HCT116 (cell line): ENCODE measurements around the gene HCN2. TPM values are rescaled to one million over a fixed set of nuclear protein-coding genes. Genes with fewer than 3 reads are reported as not detected.

Source experiments
- ATAC-seq: fragments of 200-7000 bp; cut with Tn5 transposase; 2 replicates; pipeline ENCODE4 v1.9.1; 2020; ENCODE audit warnings: mild to moderate bottlenecking, moderate library complexity
- BruUV-seq: library from RNA; stranded (reverse); fragments of 400-500 nt; replicated peaks from 2 replicates; lab custom pipeline; 2021; lab: Mats Ljungman, UMichigan
- CTCF ChIA-PET: fragments of 300-600 bp; sonication (Branson Sonifier 250); formaldehyde crosslinking; loops from one replicate; lab custom pipeline; 2021; ENCODE audit warnings: antibody characterized with exemption; lab: Charles Lee
- POLR2A ChIA-PET: fragments of 300-600, 350-600 bp; sonication (Branson Sonifier 250); formaldehyde crosslinking; loops from one replicate; lab custom pipeline; 2021; ENCODE audit warnings: antibody characterized with exemption; lab: Charles Lee
- RAD21 ChIA-PET, 2 experiments: fragments of 300-600 bp; sonication (Branson Sonifier 250); formaldehyde crosslinking; loops; one replicate each; lab custom pipeline; 2023; ENCODE audit warnings: low total read pairs in 2 of 2; ENCODE audit not compliant: uncharacterized antibody in 2 of 2, unreplicated experiment in 2 of 2, low non-redundant PET in 1 of 2; lab: Charles Lee
- DNase-seq: peaks from one replicate; pipeline ENCODE4 v3.0.0-alpha.2; 2010; ENCODE audit warnings: low read depth, low spot score
- H2AFZ ChIP-seq: fragments of 200-600 bp; shearing (Covaris generic), sonication (generic); 2 replicates; pipeline ENCODE4 v1.6.1; 2017; ENCODE audit warnings: low read depth, mixed run types, mixed read lengths, antibody characterized with exemption, low read length; ENCODE audit not compliant: poor library complexity, severe bottlenecking
- H3K27ac ChIP-seq: 2 replicates; pipeline ENCODE4 v1.5.1; 2012; ENCODE audit warnings: low read depth, low read length
- H3K27me3 ChIP-seq: fragments of 200-600 bp; sonication (generic); 2 replicates; pipeline ENCODE4 v1.6.1; 2016; ENCODE audit warnings: mixed run types, low read length, mixed read lengths; ENCODE audit not compliant: insufficient read depth
- H3K36me3 ChIP-seq, 2 experiments: fragments of 200-500 bp in 1 of 2; fragments of 200-600 bp in 1 of 2; sonication (Bioruptor generic) in 1 of 2; sonication (generic) in 1 of 2; 2 replicates each; pipeline versions ENCODE4 v1.5.1 to v1.6.1; 2014 to 2016; ENCODE audit warnings: low read length in 2 of 2, inconsistent platforms in 1 of 2, mixed read lengths in 1 of 2, mixed run types in 1 of 2; ENCODE audit not compliant: insufficient read depth in 2 of 2, control insufficient read depth in 1 of 2
- H3K4me1 ChIP-seq, 2 experiments: fragments of 200-600 bp in 1 of 2; sonication (generic) in 1 of 2; 2 replicates each; pipeline versions ENCODE4 v1.5.1 to v1.6.1; 2012 to 2017; ENCODE audit warnings: low read length in 2 of 2, inconsistent platforms in 1 of 2, mild to moderate bottlenecking in 1 of 2, mixed read lengths in 1 of 2, mixed run types in 1 of 2, moderate library complexity in 1 of 2; ENCODE audit not compliant: insufficient read depth in 2 of 2, control insufficient read depth in 1 of 2
- H3K4me2 ChIP-seq: fragments of 200-600 bp; sonication (generic); 2 replicates; pipeline ENCODE4 v1.6.1; 2017; ENCODE audit warnings: mixed run types, low read length, mixed read lengths
- H3K4me3 ChIP-seq, 2 experiments: fragments of 200-600 bp in 1 of 2; sonication (generic) in 1 of 2; replicated peaks in 1 of 2; 2 replicates each; pipeline ENCODE4 v1.5.1; 2011 to 2016; ENCODE audit warnings: low read length in 2 of 2, control low read depth in 1 of 2, low read depth in 1 of 2, mild to moderate bottlenecking in 1 of 2, mixed read lengths in 1 of 2, mixed run types in 1 of 2
- H3K79me2 ChIP-seq: fragments of 200-600 bp; sonication (generic); 2 replicates; pipeline ENCODE4 v1.6.1; 2017; ENCODE audit warnings: mild to moderate bottlenecking, mixed run types, low read length, moderate library complexity, mixed read lengths; ENCODE audit not compliant: insufficient read depth
- H3K9ac ChIP-seq: fragments of 200-600 bp; sonication (generic); 2 replicates; pipeline ENCODE4 v1.6.1; 2016; ENCODE audit warnings: low read length, mixed read lengths
- H3K9me2 ChIP-seq: fragments of 200-600 bp; sonication (generic), shearing (Covaris generic); 2 replicates; pipeline ENCODE4 v1.6.1; 2017; ENCODE audit warnings: mixed run types, mild to moderate bottlenecking, moderate library complexity; ENCODE audit not compliant: insufficient read depth
- H3K9me3 ChIP-seq, 2 experiments: fragments of 200-500 bp in 1 of 2; fragments of 200-600 bp in 1 of 2; sonication (Bioruptor generic) in 1 of 2; sonication (generic) in 1 of 2; 2 replicates each; pipeline ENCODE4 v1.6.1; 2014 to 2017; ENCODE audit warnings: low read length in 2 of 2, mixed read lengths in 2 of 2, inconsistent platforms in 1 of 2, low read depth in 1 of 2, mild to moderate bottlenecking in 1 of 2, mixed run types in 1 of 2, moderate library complexity in 1 of 2; ENCODE audit not compliant: control insufficient read depth in 1 of 2, insufficient read depth in 1 of 2
- H4K20me1 ChIP-seq: fragments of 200-600 bp; sonication (generic), shearing (Covaris generic); 2 replicates; pipeline ENCODE4 v1.6.1; 2017; ENCODE audit warnings: mixed run types, mild to moderate bottlenecking, moderate library complexity; ENCODE audit not compliant: insufficient read depth
- CBX3 ChIP-seq: IDR thresholded peaks from 2 replicates; pipeline ENCODE4 v1.6.1; 2012; ENCODE audit warnings: low read depth
- CEBPB ChIP-seq: IDR thresholded peaks from 2 replicates; pipeline ENCODE4 v1.6.1; 2012; ENCODE audit warnings: low read depth
- ELF1 ChIP-seq: IDR thresholded peaks from 2 replicates; pipeline ENCODE4 v1.6.1; 2012; ENCODE audit warnings: low read depth, borderline replicate concordance
- EZH2phosphoT487 ChIP-seq: fragments of 200-600 bp; IDR thresholded peaks from 2 replicates; pipeline ENCODE4 v1.6.1; 2018; ENCODE audit warnings: antibody characterized with exemption, borderline replicate concordance
- FOSL1 ChIP-seq: IDR thresholded peaks from 2 replicates; pipeline ENCODE4 v1.6.1; 2012; ENCODE audit warnings: low read depth
- RAD21 ChIP-seq: IDR thresholded peaks from 2 replicates; pipeline ENCODE4 v1.6.1; 2012; ENCODE audit warnings: low read depth, mild to moderate bottlenecking
- SIN3A ChIP-seq: IDR thresholded peaks from 2 replicates; pipeline ENCODE4 v1.6.1; 2012; ENCODE audit warnings: low read depth
- SP1 ChIP-seq: IDR thresholded peaks from 2 replicates; pipeline ENCODE4 v1.6.1; 2012; ENCODE audit warnings: low read depth
- TCF7L2 ChIP-seq: IDR thresholded peaks from 2 replicates; pipeline ENCODE4 v1.7.0; 2011; ENCODE audit warnings: borderline replicate concordance, inconsistent platforms; ENCODE audit not compliant: insufficient read depth, insufficient read length; ENCODE audit errors: extremely low read depth
- intact Hi-C: fragments of 100-400 bp; cut with micrococcal nuclease; formaldehyde crosslinking; loops from 2 replicates; pipeline ENCODE4 v1.10.0; 2022
- total RNA-seq: library from RNA; stranded (reverse); gene quantifications from one replicate; pipeline ENCODE4 v1.2.1, GENCODE V29; 2021; ENCODE audit not compliant: unreplicated experiment
- TF ChIP-seq, protein P1 (sequence below): IDR thresholded peaks from 2 replicates; pipeline ENCODE4 v1.6.1; 2012; ENCODE audit warnings: low read depth
- TF ChIP-seq, protein P2 (sequence below), 3 experiments: fragments of 200-600 bp in 1 of 3; sonication (generic) in 1 of 3; IDR thresholded peaks in 2 of 3; conservative IDR thresholded peaks in 1 of 3; 2 replicates each; pipeline ENCODE4 v1.5.1; 2012 to 2017; ENCODE audit warnings: low read depth in 2 of 3, low read length in 2 of 3, antibody characterized with exemption in 1 of 3, borderline replicate concordance in 1 of 3, control low read depth in 1 of 3, mild to moderate bottlenecking in 1 of 3, mixed read lengths in 1 of 3, mixed run types in 1 of 3, moderate library complexity in 1 of 3; ENCODE audit not compliant: insufficient read depth in 1 of 3
- TF ChIP-seq, protein P3 (sequence below): IDR thresholded peaks from 2 replicates; pipeline ENCODE4 v1.6.1; 2012

Gene HCN2
- total RNA-seq, 1 experiment from 2014 or later: 2.4 TPM

DNA sequence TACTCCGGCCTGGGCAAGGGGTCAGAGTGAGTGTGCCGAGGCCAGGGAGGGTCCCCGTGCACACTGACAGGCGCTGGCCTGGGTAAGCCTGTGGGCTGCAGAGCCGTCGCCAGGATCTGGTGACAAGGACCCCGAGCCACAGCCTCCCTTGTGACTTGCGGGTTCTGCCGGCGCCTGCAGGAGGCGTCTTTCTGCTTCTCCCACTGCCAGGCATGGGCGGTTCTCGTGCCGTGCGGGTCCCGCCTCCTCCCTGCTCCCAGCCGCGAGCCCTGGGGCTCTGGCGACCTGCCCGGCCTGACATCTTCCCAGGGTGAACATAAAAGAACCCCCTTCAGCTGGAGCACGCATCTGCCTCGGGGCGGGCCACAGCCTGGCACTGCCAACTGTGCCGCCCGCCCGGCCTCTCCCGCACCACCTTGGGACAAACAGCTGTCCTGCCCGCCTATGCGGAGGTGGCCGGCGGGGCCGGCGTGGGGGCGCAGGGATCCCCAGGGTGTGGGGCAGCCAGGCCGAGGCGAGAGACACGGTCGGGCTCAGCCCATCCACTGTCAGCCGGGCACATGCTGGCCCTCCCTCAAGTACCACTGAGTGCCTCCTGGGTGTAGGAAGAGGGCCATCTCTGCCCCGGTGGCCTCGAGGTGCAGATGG, 1.5 kb upstream of the HCN2 start:
- POLR2A ChIA-PET: no interaction called here
- intact Hi-C loops: loop anchor here (1.0 to 2.0 kb wide), 2 partner anchors 44 to 147 kb away; no protein-coding TSS in a partner anchor
- Histone ChIP-seq H3K9me2 (no peaks in the 10 kb centered on the region), H3K9me3 (no peaks in the 10 kb centered on the region), H3K9ac (peak overlapping the region; percentile 35), H3K4me2 (peak overlapping the region; percentile 83), H3K4me3 (peak overlapping the region; percentile 19 to 51), H3K79me2 (no peaks in the 10 kb centered on the region), H3K36me3 (no peaks in the 10 kb centered on the region; a peak in 1 of 4 replicates), H3K4me1 (peaks cover 15 to 22% of the 10 kb centered on the region in 2 experiments), H2AFZ (no peak overlapping the region), H3K27ac (no peak overlapping the region; the same call in 1 of the 2 replicates), H4K20me1 (no peaks in the 10 kb centered on the region), H3K27me3 (no peaks in the 10 kb centered on the region)
- TF ChIP-seq EZH2phosphoT487 (no peak), FOSL1 (no peak), ELF1 (no peak), TCF7L2 (peak; percentile 87), CEBPB (no peak), RAD21 (peak; percentile 75), CBX3 (no peak), SIN3A (no peak), SP1 (no peak)
- TF ChIP-seq, protein P1, sequence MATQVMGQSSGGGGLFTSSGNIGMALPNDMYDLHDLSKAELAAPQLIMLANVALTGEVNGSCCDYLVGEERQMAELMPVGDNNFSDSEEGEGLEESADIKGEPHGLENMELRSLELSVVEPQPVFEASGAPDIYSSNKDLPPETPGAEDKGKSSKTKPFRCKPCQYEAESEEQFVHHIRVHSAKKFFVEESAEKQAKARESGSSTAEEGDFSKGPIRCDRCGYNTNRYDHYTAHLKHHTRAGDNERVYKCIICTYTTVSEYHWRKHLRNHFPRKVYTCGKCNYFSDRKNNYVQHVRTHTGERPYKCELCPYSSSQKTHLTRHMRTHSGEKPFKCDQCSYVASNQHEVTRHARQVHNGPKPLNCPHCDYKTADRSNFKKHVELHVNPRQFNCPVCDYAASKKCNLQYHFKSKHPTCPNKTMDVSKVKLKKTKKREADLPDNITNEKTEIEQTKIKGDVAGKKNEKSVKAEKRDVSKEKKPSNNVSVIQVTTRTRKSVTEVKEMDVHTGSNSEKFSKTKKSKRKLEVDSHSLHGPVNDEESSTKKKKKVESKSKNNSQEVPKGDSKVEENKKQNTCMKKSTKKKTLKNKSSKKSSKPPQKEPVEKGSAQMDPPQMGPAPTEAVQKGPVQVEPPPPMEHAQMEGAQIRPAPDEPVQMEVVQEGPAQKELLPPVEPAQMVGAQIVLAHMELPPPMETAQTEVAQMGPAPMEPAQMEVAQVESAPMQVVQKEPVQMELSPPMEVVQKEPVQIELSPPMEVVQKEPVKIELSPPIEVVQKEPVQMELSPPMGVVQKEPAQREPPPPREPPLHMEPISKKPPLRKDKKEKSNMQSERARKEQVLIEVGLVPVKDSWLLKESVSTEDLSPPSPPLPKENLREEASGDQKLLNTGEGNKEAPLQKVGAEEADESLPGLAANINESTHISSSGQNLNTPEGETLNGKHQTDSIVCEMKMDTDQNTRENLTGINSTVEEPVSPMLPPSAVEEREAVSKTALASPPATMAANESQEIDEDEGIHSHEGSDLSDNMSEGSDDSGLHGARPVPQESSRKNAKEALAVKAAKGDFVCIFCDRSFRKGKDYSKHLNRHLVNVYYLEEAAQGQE: no peak
- TF ChIP-seq, protein P2, sequence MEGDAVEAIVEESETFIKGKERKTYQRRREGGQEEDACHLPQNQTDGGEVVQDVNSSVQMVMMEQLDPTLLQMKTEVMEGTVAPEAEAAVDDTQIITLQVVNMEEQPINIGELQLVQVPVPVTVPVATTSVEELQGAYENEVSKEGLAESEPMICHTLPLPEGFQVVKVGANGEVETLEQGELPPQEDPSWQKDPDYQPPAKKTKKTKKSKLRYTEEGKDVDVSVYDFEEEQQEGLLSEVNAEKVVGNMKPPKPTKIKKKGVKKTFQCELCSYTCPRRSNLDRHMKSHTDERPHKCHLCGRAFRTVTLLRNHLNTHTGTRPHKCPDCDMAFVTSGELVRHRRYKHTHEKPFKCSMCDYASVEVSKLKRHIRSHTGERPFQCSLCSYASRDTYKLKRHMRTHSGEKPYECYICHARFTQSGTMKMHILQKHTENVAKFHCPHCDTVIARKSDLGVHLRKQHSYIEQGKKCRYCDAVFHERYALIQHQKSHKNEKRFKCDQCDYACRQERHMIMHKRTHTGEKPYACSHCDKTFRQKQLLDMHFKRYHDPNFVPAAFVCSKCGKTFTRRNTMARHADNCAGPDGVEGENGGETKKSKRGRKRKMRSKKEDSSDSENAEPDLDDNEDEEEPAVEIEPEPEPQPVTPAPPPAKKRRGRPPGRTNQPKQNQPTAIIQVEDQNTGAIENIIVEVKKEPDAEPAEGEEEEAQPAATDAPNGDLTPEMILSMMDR (IDR thresholded peaks at IDR 0.05 in 2 of 3, conservative IDR thresholded peaks at IDR 0.05 in 1 of 3; ENCODE audit: borderline replicate concordance in 1 of 3, insufficient read depth in 1 of 3, low read depth in 2 of 3, low read length in 2 of 3): peak; percentile 61 to 74 (median 66); a peak in 5 of 6 replicates
- TF ChIP-seq, protein P3, sequence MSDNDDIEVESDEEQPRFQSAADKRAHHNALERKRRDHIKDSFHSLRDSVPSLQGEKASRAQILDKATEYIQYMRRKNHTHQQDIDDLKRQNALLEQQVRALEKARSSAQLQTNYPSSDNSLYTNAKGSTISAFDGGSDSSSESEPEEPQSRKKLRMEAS: peak; percentile 56
- ATAC-seq (peak; percentile 80), DNase-seq (peak; percentile 69)
- BruUV-seq: no TSS peak
- CTCF ChIA-PET: interaction anchor here (0.7 kb wide), 1 partner anchor 12 kb away, joined by 4 read pairs; no protein-coding TSS in a partner anchor
- RAD21 ChIA-PET: no interaction called here
